SK-N-SH treated with all-trans-retinoic acid at 6 μM for 48 hours (cell line): ENCODE data around the gene TMC6.

Source experiments
- ARNTL ChIP-seq: fragments of 450-650 bp; formaldehyde crosslinking; IDR thresholded peaks from 2 replicates; pipeline ENCODE4 v1.5.0; 2020; ENCODE audit warnings: low read depth, mild to moderate bottlenecking, moderate library complexity, borderline replicate concordance
- CREB5 ChIP-seq: fragments of 250-450 bp; sonication (Bioruptor Pico); IDR thresholded peaks from 2 replicates; pipeline ENCODE4 v1.5.1; 2020; ENCODE audit warnings: low read depth, mild to moderate bottlenecking, moderate library complexity
- CSDC2 ChIP-seq: fragments of 250-450 bp; sonication (Bioruptor Pico); IDR thresholded peaks from 2 replicates; pipeline ENCODE4 v1.5.0; 2020; ENCODE audit warnings: mild to moderate bottlenecking, moderate library complexity
- OSR1 ChIP-seq: fragments of 250-450 bp; sonication (Bioruptor Pico); IDR thresholded peaks from 2 replicates; pipeline ENCODE4 v1.8.0; 2022; ENCODE audit warnings: moderate library complexity, mild to moderate bottlenecking, inconsistent platforms
- PATZ1 ChIP-seq: fragments of 250-450 bp; sonication (Bioruptor Pico); IDR thresholded peaks from 2 replicates; pipeline ENCODE4 v1.8.0; 2020; ENCODE audit warnings: mild to moderate bottlenecking, moderate library complexity, borderline replicate concordance
- PPARA ChIP-seq: fragments of 250-450 bp; sonication (Bioruptor Pico); IDR thresholded peaks from 2 replicates; pipeline ENCODE4 v1.5.0; 2020; ENCODE audit warnings: mild to moderate bottlenecking, borderline replicate concordance
- RARB ChIP-seq: fragments of 250-450 bp; sonication (Bioruptor Pico); IDR thresholded peaks from 2 replicates; pipeline ENCODE4 v1.8.0; 2021; ENCODE audit warnings: mild to moderate bottlenecking, moderate library complexity
- SNAI2 ChIP-seq: fragments of 250-450 bp; sonication (Bioruptor Pico); IDR thresholded peaks from 2 replicates; pipeline ENCODE4 v1.5.0; 2020; ENCODE audit warnings: mild to moderate bottlenecking, moderate library complexity
- ZC3H10 ChIP-seq: fragments of 250-450 bp; sonication (Bioruptor Pico); IDR thresholded peaks from 2 replicates; pipeline ENCODE4 v1.5.1; 2021; ENCODE audit warnings: mild to moderate bottlenecking, moderate library complexity
- ZFP3 ChIP-seq: fragments of 250-450 bp; sonication (Bioruptor Pico); IDR thresholded peaks from 2 replicates; pipeline ENCODE4 v1.5.0; 2020; ENCODE audit warnings: mild to moderate bottlenecking, moderate library complexity
- ZNF565 ChIP-seq: fragments of 450-650 bp; formaldehyde crosslinking; conservative IDR thresholded peaks from 2 replicates; pipeline ENCODE4 v1.5.0; 2020; ENCODE audit warnings: low read depth, mild to moderate bottlenecking, moderate library complexity
- ZNF70 ChIP-seq: fragments of 450-650 bp; formaldehyde crosslinking; IDR thresholded peaks from 2 replicates; pipeline ENCODE4 v1.5.0; 2020; ENCODE audit warnings: mild to moderate bottlenecking, moderate library complexity

- TF ChIP-seq PATZ1 (CRISPR knock-in tag) (no peak), PPARA (no peak), RARB (CRISPR knock-in tag) (no peak), SNAI2 (no peak), ZNF565 (CRISPR knock-in tag) (no peak), ZFP3 (CRISPR knock-in tag) (no peak), ZNF70 (CRISPR knock-in tag) (no peak), ZC3H10 (CRISPR knock-in tag) (no peak), OSR1 (CRISPR knock-in tag) (no peak), ARNTL (CRISPR knock-in tag) (no peak), CREB5 (CRISPR knock-in tag) (no peak), CSDC2 (CRISPR knock-in tag) (no peak)
These were observed 7.4 kb upstream of the TMC6 start for GRCh38 chr17:78135858-78136500.
